HG03175 (cell line): ENCODE results near the gene ADPRH.
"Not testable (repeated sequence)": the region's sequence is repeated elsewhere in the genome, so short reads cannot be mapped to it uniquely, and the experiment has no call there.

Source experiments
- ATAC-seq: cut with Tn5 transposase; IDR thresholded peaks from one replicate; pipeline ENCODE4 v1.9.1; 2021; ENCODE audit warnings: mild to moderate bottlenecking, moderate library complexity; ENCODE audit not compliant: unreplicated experiment

The ADPRH gene

GRCh38 chr3:119558626-119559317 lies 20.5 kb upstream of the ADPRH start:
- ATAC-seq, result no peak

DNA sequence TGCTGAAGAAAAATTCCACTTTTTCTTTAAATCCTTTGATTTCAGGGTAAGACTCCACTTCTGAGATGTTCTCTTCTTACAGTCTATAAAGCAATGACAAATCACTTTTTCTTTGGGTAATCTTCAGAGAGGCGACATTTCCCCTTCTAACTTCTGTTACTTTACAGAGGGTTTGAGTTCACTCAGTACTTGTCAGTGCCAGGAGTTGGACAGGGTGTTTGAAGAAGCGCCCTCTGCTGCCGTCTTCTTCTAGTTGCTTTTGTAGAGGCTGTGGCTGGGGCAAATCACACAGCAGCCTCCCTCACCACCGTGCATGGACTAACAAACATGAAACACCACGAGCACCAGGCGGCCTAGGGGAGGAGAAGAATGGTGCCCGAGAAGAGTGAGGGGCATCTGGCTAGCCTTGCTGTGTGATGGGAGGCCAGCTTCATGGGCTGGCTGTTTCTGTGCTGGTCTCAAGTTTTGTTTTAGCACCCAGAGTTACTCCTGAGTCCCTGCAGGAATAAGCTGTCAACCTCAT lies 19.8 kb upstream of the ADPRH start, which contains the start of gene CD80:
Gene CD80 (minus strand): TSS at position 174 of the 523 bp plus-strand sequence. CDS start 1,886 bp downstream, outside the sequence.
- peak; percentile 61 for ATAC-seq

DNA sequence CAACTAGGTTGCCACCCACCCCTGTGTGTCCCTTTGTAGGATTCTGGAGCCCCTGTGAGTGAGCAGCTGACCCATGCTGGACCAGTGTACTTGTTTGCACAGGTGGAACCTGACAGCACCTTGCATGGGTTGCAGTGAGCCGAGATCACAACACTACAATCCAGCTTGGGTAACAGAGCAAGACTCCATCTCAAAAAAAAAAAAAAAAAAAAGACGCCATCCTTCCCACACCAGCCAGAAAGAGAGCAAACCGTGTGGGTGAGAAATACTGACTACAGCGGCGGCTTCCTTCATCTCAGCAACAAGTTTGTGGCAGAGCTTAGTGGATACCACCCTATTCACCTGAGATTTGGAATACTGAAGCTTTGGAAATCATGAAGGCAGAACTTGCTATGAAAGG lies 19.1 kb upstream of the ADPRH start:
- no peak for ATAC-seq

- ATAC-seq, result peak; percentile 73
These were observed 16.9 kb upstream of the ADPRH start for GRCh38 chr3:119562307-119562961.

GRCh38 chr3:119563334-119563733 lies 16.0 kb upstream of the ADPRH start:
- ATAC-seq, result not testable (repeated sequence)

- no peak for ATAC-seq
These were observed 10.1 kb upstream of the ADPRH start for GRCh38 chr3:119569156-119569555.

- no peak for ATAC-seq
These were observed 9.1 kb upstream of the ADPRH start for GRCh38 chr3:119570229-119570628.

DNA sequence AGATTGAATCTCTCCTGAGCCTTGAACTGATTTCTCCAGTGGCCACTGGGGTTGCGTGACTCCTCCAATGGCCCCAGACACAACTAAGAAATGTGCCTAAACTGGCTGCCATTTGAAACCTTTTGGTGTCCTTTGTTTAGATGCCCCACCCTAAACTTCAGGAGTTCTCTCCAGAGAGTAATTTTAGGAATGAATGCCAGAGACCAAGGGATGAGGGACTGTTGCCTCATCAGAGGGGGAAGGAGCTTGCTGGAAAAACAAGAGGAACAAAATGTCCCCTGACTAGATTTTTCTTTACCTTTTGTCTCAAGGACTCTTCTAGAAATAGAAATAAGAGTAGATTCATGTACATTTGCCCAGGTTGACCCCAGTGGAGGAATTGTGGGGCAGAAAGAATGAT lies 8.1 kb upstream of the ADPRH start:
- no peak for ATAC-seq

- ATAC-seq, result no peak
These were observed 7.6 kb upstream of the ADPRH start for GRCh38 chr3:119571688-119572087.

GRCh38 chr3:119575507-119575906 lies 3.8 kb upstream of the ADPRH start:
- ATAC-seq, result no peak

DNA sequence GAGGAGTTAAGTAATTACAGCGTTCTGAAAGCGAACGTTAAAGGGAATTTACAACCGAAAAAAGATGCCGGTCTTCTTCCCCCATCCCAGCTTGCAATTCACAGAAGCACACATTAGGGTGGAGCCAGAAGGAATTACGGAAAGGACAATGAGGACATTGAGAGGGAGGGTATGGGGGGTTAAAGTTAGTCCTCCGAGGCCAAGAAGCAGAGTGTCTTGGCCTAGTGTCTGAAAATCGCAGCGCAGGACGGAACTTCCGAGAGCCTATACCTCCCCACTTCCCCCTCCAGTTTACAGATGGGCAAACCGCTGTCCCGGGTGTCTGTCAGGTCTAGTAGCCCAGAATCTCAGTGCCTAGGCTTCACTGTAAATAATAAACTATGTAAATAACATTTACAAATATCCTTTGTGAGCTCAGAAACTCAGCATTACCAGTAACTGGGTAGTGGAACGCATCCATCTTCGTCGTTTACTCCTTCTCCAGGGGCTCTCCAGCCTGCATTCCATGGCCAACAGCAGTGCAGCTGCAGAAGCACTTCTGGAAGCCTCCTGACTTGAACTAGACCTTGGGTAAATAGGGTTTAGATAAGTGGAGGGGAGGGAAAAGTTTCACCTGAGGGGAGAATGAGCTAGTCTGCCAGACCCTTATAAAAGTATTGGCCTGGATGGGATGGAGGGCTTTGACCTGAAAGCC lies 922 bp downstream of the ADPRH start:
- peak; percentile 83 for ATAC-seq

DNA sequence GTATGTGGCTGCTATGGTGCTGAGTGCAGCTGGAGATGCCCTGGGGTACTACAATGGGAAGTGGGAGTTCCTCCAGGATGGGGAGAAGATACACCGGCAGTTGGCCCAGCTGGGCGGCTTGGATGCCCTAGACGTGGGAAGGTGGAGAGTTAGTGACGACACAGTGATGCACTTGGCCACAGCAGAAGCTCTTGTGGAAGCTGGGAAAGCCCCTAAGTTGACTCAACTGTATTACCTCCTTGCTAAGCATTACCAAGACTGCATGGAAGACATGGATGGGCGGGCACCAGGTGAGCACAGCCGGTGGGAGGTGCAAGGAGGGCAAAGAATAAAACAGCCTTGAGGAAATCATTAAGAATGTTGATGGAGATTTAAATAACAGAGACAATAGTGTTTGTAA lies 2.9 kb downstream of the ADPRH start:
- ATAC-seq, result no peak

DNA sequence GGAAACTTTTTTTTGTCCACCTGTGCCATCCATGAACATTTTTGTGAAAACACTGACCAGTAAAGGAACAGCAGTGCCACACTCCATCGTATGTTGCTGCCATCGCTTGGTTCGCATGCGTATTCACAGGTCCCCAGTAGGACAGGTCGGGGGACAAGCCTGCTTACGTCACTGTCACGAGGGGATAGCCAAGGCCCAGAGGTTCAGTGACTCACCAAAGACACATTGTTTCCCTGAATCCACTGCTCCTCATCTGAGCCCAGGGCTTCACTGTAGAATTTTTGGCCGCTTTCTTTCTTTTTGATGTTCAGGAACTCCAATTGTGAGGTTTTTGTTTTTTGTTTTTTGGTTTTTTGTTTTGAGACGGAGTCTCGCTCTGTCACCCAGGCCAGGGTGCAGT lies 5.9 kb downstream of the ADPRH start:
- ATAC-seq, result no peak

DNA sequence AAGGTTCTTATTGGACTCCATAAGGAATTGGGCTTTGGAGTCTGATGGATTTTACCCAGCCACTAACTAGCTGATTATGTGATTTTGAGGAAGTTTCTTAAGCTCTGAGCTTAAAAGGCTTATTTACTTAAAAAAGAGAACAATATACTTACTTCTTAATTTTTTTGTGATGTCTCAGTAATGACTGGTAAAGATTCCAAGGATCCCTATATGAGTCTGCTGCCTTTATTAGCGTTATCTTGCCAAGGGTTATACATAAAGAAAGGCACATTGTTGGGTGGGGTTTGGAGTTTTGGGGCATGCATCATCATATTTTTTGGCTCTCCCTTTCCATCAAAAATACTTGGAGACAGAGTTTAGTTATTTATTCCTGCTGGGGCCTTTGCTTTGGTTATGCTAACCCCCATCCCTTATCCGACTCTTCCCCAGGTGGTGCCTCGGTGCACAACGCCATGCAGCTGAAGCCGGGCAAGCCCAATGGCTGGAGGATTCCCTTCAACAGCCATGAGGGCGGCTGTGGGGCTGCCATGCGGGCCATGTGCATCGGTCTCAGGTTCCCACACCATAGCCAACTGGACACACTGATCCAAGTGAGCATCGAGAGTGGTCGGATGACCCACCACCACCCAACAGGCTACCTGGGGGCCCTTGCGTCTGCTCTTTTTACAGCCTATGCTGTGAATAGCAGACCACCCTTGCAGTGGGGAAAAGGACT lies 6.7 kb downstream of the ADPRH start:
- no peak for ATAC-seq

- no peak for ATAC-seq
These were observed 7.5 kb downstream of the ADPRH start for GRCh38 chr3:119586733-119587172.

DNA sequence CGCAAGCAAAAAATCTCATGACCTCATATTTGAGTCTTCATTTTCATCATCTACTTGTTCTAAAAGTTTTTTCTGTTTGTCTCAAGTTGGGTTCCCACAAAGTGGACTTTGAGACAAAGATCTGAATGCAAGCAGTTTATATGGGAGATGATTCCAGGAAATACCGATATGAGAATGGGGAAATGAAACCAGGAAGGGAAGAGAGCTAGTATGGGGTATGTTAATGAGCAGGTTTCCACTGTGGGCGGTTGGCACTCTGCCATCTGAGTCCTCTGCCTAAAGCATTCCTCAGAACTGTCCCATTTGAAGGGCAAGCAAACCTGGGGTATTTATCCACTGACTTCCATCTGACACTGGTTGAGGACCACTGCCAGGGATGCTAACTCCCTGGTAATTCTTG lies 8.8 kb downstream of the ADPRH start:
- peak; percentile 61 for ATAC-seq

GRCh38 chr3:119589102-119589773 lies 9.9 kb downstream of the ADPRH start:
- no peak for ATAC-seq

- no peak for ATAC-seq
These were observed 11.4 kb downstream of the ADPRH start for GRCh38 chr3:119590706-119591105.

DNA sequence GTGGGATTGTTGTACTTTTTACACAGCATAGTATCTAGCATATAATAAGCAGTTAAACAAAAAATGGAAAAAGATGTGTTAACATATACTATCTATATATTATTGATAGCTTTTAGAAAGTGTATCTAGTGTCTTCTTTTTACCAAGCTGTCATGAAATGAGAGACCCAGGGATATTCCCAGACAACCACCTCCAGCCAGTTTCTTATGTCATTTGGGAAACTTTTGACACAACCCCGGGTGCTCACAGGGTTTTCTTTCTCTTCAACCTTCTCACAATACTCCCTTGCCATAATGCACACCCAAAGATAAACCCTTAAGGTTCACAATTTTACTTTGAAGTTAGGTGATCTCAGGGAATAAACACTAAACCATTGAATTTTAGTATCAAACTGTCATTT lies 13.6 kb downstream of the ADPRH start:
- ATAC-seq, result no peak

DNA sequence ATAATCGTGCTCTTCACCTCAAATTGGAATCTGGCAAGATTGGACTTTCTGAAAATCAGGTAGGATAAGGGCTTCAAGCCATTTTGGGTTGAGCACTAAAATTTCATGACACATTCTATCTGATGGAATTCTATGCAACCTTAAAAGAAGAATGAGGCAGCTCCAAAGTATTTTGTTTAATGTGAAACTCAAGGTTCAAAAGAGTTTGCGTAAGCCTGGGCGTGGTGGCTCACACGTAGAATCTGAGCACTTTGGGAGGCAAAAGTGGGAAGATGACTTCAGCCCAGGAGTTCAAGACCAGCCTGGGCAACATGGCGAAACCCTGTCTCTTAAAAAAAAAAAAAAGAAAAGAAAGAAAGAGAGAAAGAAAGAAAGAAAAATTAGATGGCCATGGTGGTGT lies 14.8 kb downstream of the ADPRH start:
- no peak for ATAC-seq
